Astrocyte of the hippocampus (primary cell): Measurements from ENCODE around the gene ARRB2.

ENCODE experiments used
- DNase-seq: peaks from one replicate; pipeline ENCODE4 v3.0.0; 2011; ENCODE audit warnings: low read depth, low spot score

Gene ARRB2

DNA sequence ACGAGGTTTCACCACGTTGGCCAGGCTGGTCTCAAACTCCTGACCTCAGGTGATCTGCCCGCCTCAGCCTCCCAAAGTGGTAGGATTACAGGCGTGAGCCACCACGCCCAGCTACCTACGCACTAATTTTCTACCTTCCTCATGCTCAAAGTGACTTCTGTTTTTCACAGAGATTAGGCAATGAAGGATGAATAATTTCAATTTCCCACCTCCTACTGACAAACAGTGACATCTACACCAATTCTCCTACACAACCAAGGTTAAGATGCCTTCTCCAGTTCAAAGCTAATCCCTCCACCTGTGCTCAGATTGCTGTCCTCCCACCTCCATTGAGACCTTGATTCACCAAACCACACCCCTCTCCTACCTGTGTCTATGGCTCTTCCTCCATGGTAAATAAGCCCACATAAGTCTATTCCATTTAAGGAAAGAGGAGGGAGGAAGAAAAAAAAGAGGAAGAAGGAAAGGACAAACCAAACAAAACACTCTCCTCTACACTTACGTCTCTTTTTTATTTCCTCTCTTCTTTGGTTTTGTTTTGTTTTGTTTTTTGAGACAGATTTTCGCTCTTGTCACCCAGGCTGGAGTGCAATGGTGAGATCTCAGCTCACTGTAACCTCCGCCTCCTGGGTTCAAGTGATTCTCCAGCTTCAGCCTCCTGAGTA lies 15.3 kb downstream of the ARRB2 start:
- DNase-seq, result no peak

DNA sequence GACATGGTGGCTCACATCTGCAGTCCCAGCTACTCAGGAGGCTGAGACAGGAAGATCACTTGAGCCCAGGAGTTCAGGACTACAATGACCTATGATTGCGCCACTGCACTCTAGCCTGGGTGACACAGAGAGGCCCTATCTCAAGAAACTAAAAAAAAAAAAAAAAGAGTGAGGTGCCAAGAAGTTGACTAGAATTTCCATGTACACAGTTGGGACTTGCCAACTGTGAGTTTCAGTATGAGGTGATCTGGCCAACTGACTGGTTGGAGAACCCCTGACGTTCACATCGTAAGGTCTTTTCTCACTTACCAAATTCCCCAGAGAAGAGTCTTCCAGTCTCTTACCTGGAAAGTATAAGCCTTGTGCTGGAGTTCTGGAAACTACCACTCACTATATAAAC lies 17.7 kb downstream of the ARRB2 start:
- no peak for DNase-seq

- no peak for DNase-seq
Measured at GRCh38 chr17:4733073-4733531, 22.7 kb downstream of the ARRB2 start.

DNA sequence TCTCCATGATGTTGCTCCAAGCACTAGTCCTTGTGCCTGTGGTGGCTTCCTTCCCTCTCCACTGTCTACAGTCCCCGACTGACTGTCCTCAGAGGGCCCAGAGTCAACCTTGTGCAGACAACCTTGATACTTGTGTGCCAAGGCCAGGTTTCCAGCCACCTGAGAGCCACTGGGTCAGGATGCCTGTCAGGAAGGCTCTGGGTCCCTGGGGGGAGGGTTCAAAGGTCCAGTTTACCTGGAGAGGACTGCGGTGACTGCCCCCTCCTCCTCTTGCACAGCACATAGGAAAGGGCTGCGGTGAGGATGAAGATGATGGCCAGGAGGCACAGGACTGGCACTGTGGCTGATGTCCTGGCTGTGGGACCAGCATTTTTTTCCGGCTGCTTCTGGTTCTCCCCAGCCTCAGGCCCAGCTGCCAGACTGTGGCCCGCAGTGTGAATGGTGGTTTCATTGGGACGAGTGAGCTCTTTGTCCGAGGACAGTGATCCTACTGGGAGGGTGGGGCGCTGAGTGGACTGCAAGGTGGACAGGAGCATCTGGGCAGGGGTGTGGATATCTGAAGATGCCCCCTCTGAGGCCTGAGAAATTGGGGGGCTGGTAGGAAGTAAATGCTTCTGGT lies 24.5 kb downstream of the ARRB2 start:
- no peak for DNase-seq

DNA sequence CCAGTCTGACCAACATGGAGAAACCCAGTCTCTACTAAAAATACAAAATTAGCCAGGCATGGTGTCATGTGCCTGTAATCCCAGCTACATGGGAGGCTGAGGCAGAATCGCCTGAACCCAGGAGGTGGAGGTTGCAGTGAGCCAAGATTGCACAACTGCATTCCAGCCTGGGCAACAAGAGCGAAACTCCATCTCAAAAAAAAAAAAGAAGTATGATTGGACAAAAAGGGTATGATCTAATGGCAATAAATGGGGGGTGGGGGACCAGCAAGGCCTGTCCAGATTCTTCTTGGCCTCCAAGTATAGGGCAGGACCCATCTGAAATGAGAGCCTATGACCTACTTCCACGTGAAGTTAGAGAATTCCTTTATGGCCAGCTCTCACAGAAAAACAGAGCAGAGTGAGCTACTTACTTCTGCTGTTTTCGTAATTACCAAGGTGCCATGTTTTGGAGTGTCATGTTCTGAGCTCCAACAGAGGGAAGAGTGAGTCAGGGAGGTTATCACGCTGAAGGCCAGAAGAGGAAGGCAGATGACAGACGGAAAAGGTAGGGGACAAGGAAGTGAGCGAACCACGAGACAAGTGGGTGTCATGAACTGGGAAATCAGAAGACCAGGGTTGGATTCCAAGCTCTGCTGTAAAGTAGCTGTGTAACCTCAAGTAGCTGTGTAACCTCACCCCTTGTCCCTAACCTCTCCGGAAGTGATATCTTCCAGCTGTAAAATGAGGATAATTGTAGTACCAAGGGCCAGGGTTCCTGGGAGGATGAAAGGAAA lies 25.6 kb downstream of the ARRB2 start:
- no peak for DNase-seq

- no peak for DNase-seq
Measured at GRCh38 chr17:4738136-4739121, 28.0 kb downstream of the ARRB2 start.

DNA sequence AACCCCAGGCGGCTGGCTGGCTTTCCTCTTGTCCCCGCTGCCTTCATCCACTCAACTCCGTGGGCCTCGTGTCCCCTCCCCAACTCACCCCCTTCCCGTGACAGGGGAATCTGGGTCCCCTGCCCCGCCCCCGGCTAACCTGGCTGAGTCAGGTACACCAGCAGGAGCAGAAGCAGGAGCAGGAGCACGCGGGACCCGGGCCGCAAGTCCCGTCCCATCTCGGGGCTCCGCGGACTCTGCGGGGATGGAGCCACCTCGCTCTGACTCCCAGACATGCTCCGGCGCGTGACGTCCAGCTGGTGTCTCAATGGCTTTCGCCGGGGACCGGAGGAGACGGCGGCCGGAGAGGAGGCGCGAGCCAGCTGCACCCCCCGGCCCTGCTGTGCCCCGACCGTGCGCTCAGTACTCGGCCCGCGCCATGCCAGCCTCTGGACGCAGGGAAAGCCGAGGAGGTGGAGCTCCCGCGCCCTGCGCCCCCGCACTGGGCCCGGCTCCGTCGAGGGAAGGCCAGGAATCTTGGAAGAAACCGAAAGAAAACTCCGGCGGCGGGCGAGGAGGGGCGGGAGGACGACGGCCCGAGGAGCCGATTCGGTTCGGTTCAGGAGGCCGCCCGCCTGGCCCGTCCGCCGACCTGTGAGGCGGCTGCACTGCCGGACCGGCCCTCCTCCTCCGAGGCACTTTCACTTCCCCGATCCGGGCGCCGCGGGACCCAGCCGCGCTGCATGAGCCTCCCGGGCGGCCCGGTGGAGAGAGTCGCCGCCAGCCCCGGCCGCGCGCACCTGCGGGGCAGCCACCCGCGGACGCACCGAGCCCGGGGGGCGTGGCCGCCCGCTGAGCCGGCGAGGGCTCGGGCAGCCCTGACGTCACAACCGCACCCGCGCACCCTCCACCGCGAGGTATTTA lies 28.9 kb downstream of the ARRB2 start, which contains the start of the genes CXCL16 and ZMYND15:
Gene CXCL16 (minus strand): TSS at position 807 of the 903 bp plus-strand sequence. CDS start 589 bp downstream, at position 218.
Gene ZMYND15 (plus strand): TSS at position 712 of the 903 bp plus-strand sequence. CDS start 716 bp downstream, outside the sequence.
- DNase-seq, result peak; percentile 65

GRCh38 chr17:4740025-4740351 lies 29.6 kb downstream of the ARRB2 start:
- DNase-seq, result no peak

GRCh38 chr17:4740584-4740983 lies 30.2 kb downstream of the ARRB2 start:
- no peak for DNase-seq

DNA sequence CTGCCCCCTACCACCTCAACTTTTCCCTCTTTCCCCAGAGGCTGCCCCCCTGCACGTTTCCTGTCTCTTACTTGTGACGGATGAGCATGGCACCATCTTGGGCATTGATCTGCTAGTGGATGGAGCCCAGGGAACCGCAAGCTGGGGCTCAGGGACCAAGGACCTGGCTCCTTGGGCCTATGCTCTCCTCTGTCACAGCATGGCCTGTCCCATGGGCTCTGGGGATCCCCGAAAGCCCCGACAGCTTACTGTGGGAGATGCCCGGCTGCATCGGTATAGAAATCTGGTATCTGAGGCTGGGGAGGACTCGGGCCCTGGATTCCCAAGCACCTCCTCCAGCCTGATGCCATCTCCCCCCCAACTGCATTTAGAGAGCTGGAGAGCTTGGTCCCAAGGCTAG lies 31.1 kb downstream of the ARRB2 start:
- no peak for DNase-seq

DNA sequence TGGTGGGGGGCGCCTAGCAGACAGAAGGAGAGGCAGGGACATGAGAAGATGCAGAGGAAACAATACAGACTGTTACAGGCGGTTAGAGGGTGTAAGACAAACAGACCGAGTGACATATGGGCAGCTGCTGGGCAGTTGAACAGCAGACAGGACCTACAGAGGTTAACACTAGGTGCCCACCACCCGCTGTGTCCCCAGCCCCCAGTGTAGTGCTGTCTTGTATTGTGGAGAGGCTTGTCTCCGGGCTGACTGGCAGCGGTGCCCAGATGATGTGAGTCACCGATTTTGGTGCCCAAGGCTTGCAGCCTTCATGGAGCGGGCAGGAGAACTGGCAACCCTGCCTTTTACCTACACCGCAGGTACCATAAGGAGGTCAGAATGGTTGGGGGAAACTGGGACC lies 31.7 kb downstream of the ARRB2 start:
- no peak for DNase-seq

DNA sequence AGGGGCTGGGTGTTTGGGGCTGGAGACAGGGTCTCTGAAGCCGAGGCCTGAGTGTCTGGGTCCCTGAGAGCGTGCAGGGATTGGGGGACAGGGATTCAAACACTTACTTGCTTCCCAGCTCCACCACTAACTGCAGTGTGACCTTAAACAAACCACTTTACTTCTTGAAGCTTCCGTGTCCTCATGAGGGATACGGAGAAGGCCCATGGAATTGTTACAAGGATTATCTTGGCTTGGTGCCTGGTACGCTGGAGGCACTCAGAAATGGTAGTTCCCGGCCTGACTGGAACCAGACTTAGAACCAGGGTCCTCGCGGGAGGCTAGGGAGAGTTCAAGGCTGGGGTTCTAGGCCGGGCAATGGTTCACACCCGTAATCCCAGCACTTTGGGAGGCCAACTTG lies 32.2 kb downstream of the ARRB2 start:
- no peak for DNase-seq

DNA sequence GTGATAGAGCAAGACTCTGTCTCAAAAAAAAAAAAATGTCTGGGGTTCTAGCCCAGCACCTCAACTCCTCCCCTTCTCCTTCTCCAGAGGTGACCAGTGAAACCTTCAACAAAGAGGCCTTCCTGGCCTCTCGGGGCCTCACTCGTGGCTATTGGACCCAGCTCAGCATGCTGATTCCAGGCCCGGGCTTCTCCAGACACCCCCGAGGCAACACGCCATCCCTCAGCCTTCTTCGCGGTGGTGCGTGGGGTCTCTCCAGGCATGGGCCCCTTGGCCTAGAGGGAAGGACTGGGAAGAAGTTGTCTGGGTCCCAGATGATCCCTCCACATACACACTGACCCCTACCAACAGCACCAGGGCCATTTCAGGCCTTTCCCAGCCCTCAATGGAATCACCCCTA lies 32.8 kb downstream of the ARRB2 start:
- no peak for DNase-seq

- no peak for DNase-seq
Measured at GRCh38 chr17:4743898-4744297, 33.5 kb downstream of the ARRB2 start.

DNA sequence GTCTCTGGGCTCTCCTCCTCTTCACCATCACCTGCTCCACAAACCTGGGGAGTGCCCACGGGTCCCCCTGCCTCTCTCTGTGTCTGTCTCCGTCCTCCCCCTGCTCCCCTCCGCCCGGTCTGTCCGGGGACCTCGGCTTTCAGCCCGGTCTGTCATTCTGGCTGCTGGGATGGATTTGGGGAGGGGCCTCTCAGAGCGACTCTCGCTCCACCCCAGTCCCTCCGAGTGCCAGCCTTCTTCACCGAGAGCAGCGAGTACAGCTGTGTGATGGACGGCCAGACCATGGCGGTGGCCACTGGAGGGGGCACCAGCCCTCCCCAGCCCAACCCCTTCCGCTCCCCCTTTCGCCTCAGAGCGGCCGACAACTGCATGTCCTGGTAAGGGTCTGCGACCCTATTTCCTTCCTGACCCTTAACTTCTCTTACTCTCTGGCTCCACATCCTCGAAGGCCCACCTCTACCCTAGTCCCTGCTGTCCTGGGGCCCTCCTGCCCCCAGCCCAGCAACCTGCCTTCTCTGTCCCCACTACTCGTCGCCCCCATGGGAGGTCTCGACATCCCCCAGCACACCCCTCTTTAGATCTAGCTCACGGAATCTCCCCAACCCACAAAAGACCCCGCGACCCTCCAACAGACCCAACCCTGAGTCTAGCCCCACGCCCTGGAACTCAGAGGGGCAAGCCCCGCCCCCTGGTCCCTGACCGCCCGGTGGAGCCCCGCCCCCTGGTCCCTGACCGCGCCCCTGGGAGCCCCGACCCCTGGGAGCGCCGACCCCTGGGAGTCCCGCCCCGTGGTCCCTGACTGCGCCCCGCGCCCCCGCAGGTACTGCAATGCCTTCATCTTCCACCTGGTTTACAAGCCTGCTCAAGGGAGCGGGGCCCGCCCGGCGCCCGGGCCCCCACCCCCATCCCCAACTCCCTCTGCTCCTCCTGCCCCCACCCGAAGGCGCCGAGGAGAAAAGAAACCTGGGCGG lies 34.9 kb downstream of the ARRB2 start:
- DNase-seq, result peak; percentile 21

GRCh38 chr17:4747847-4748246 lies 37.4 kb downstream of the ARRB2 start:
- no peak for DNase-seq

DNA sequence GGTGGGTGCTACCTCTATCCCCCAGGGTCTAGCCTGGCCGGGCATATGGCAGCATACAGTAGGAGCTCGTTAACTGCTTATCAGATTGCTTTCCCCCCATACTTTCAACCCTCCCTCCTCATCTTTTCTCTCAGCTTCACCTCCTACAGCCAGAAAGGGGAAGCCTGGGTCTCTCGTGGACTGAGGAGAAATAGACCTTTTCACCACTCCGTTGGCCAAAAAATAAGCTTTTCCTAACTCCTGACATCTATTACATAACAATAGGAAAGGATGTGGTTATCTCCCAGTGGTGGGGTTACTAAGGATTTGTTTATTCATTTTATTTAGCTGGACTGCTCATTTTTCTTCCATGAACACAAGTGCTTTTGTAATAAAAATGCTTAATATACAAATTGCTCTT lies 38.3 kb downstream of the ARRB2 start:
- DNase-seq, result no peak

- DNase-seq, result no peak
Measured at GRCh38 chr17:4750606-4751005, 40.2 kb downstream of the ARRB2 start.

DNA sequence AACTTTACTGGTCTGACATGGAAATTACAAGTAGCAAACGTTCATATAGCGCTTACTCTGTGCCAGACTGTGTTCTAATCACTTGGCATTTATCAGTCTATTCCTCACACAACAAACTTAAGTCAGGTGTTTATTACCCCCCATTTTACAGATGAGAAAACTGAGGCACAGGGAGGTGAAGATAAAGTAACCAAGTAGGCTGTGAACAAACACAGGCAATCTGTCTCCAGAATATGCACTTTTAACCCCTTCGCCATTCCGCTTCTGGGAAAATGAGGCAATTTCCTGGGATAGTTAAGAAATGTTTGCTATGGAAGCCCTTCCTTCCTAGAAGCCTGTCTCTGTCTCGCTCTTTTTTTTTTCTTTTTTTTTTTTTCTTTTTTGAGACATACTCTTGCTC lies 41.5 kb downstream of the ARRB2 start:
- no peak for DNase-seq
